NB4 (cell line): ENCODE data around the gene PACS1.

ENCODE experiments used
- CTCF ChIP-seq: IDR thresholded peaks from one replicate; pipeline ENCODE4 v1.5.1; 2012; ENCODE audit warnings: low read depth, low read length
- MAX ChIP-seq: IDR thresholded peaks from 2 replicates; pipeline ENCODE4 v1.6.1; 2011; ENCODE audit warnings: low read depth, low read length
- MYC ChIP-seq: IDR thresholded peaks from 2 replicates; pipeline ENCODE4 v1.6.1; 2011; ENCODE audit warnings: low read depth, low read length
- POLR2A ChIP-seq: IDR thresholded peaks from 2 replicates; pipeline ENCODE4 v1.6.1; 2011; ENCODE audit warnings: mild to moderate bottlenecking; ENCODE audit not compliant: insufficient read length; ENCODE audit errors: extremely low read depth

GRCh38 chr11:66274219-66274618, 204.1 kb downstream of the PACS1 start:
- TF ChIP-seq CTCF: no peak
- TF ChIP-seq POLR2A: no peak
- no peak for TF ChIP-seq MAX
- TF ChIP-seq MYC: no peak
